Mucosa of descending colon (tissue), 3 donors: ENCODE measurements around the gene PCSK4. TPM values are rescaled to one million over a fixed set of nuclear protein-coding genes. Genes with fewer than 3 reads are reported as not detected.
"Not testable (repeated sequence)": the region's sequence is repeated elsewhere in the genome, so short reads cannot be mapped to it uniquely, and the experiment has no call there.

Experiments
- ATAC-seq: fragments of 200-7000 bp; cut with Tn5 transposase; one replicate; pipeline ENCODE4 v1.9.1; 2020; ENCODE audit warnings: mild to moderate bottlenecking, moderate library complexity
- DNase-seq, 3 donors: peaks; one replicate each; pipeline ENCODE4 v3.0.0-alpha.2; 2020
- H3K36me3 ChIP-seq: fragments of 200-600 bp; one replicate; pipeline ENCODE4 v1.8.0; 2021; ENCODE audit warnings: low read depth, mild to moderate bottlenecking
- H3K4me1 ChIP-seq: fragments of 200-600 bp; one replicate; pipeline ENCODE4 v1.8.0; 2021; ENCODE audit warnings: low read depth, mild to moderate bottlenecking
- H3K4me3 ChIP-seq: fragments of 200-600 bp; one replicate; pipeline ENCODE4 v1.8.0; 2021; ENCODE audit warnings: mild to moderate bottlenecking
- H3K9me3 ChIP-seq: fragments of 200-600 bp; one replicate; pipeline ENCODE4 v1.8.0; 2021; ENCODE audit warnings: mild to moderate bottlenecking
- CTCF ChIP-seq: fragments of 200-600 bp; IDR thresholded peaks from one replicate; pipeline ENCODE4 v1.8.0; 2022; ENCODE audit warnings: antibody characterized with exemption, mild to moderate bottlenecking
- intact Hi-C, 2 donors: fragments of 100-400 bp; cut with DNase I in 1 of 2; cut with micrococcal nuclease in 1 of 2; formaldehyde crosslinking; loops; one replicate each; pipeline versions ENCODE4 v1.11.0 to v1.11.1; 2022; cut with DNase I, micrococcal nuclease
- total RNA-seq, 3 donors: library from RNA; stranded (reverse); fragmentation: NEBNext Ultra II Directional in 2 of 3; extraction: Animal tissue kit (Norgen Biotek cat#: 25700) in 2 of 3; gene quantifications; one replicate each; pipeline versions ENCODE4 v1.2.1 to v1.2.4, GENCODE V29; 2021 to 2023
- donor health status: DM: no; HTN: no; CAD: no; lungs with moderate emphysema.
- donor health status: DM: no; HTN: no; CAD: no.
- donor health status: DM: no; HTN: yes; CAD: no.

The PCSK4 gene
- total RNA-seq, 3 donors from 2014 or later = 3.3 to 7.5 (median 4.9) TPM

GRCh38 chr19:1482361-1483130 lies 7.6 kb downstream of the PCSK4 start:
- no peak overlapping the region for H3K4me3 ChIP-seq
- no peak for TF ChIP-seq CTCF
- intact Hi-C loops = no loop called here
- DNase-seq = peak in 2 of 3 donors; percentile 25 to 46
- H3K9me3 ChIP-seq = no peaks in the 10 kb centered on the region
- H3K36me3 ChIP-seq = no peaks in the 10 kb centered on the region
- peaks cover 12% of the 10 kb centered on the region for H3K4me1 ChIP-seq
- ATAC-seq = no peak

- intact Hi-C loops = no loop called here
Measured at GRCh38 chr19:1481893-1482360, 8.2 kb downstream of the PCSK4 start.

DNA sequence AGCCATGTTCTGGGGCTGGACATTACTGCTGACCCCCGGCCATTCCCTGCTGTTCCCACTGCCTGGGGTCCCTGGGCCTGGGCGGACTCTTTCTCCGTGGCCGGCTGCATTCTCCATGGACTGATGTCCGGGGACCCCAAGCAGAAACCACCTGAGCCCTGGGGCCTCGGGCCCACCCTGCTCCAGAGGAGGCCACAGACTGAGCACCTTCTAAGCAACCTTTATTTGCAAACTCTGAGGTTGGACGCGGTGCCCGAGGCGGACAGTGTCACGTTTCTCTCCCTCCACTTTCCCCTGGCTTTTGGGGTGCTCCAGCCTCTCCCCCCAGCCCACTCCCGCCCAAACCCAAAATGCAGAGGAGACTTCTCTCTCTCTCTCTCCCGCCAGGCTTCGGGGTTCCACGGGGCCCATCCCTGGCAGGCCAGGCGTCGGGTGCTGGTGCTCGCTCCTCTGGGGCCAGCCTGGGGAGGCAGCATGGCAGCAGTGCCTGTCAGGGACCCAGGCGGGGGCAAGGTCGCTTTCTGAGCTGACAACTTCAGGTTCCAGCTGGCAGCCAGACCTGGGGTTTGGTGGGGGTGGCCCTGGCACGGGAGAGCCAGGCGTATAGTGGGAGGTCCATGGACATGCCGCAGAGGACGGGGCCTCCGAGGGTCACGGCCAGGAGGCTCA lies 8.8 kb downstream of the PCSK4 start:
- H3K4me1 ChIP-seq = peaks cover 13% of the 10 kb centered on the region
- H3K9me3 ChIP-seq = no peaks in the 10 kb centered on the region
- ATAC-seq (no peak), DNase-seq (peak in 1 of 3 donors; percentile 28)
- no peaks in the 10 kb centered on the region for H3K36me3 ChIP-seq
- no peak overlapping the region for H3K4me3 ChIP-seq
- intact Hi-C loops = no loop called here
- no peak for TF ChIP-seq CTCF

More at GRCh38 chr19:1481893-1482360, 8.2 kb downstream of the PCSK4 start:
- DNase-seq (peak in 2 of 3 donors; percentile 29 to 60), ATAC-seq (no peak)
- Histone ChIP-seq H3K4me1 (peaks cover 13% of the 10 kb centered on the region), H3K36me3 (no peaks in the 10 kb centered on the region), H3K4me3 (no peak overlapping the region), H3K9me3 (no peaks in the 10 kb centered on the region)
- TF ChIP-seq CTCF = no peak

DNA sequence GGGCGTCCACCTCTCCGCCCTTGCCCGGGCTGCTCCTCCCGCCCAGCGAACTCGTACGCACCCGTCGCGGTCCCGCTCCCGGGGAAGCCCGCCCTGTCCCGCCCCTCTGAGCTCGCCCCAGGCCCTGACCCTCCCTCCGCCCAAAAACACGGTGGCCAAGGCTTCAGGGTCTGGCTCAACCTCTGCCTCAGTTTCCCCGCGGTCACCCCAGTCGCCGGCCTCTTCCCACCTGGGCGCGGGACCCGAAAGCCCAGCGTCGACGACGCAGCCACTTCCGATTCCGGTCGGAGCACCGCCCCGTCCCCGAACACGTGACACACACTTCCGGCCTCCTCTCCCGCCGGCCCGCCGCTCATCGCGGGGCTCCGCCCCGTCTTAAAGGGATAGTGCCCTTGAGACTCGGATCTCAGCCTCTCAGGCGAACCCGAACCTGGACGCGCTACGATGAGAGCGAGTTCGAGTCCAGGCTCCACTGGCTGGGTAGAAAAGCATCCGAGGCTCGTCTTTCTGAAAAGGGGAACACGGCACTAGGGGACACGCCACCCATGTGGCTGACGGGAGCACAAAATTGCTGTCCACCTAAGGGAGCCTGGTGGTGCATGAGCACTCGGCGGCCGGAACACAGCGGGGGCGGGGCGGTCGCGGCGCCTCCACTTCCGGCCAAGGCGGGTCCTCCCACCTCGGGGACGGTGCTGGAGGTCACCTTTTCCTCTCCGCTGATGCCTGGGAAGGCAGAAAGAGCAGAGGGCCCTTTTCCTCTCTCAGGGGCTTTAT lies 11.0 kb downstream of the PCSK4 start, which contains the start of gene C19orf25:
Gene C19orf25, minus strand, starts transcription at position 282 of the 774 bp plus-strand sequence. CDS start 312 bp downstream, outside the sequence.
- TF ChIP-seq CTCF = no peak
- Histone ChIP-seq H3K36me3 (no peaks in the 10 kb centered on the region), H3K4me1 (peaks cover 13% of the 10 kb centered on the region), H3K9me3 (no peaks in the 10 kb centered on the region), H3K4me3 (peak within 1 kb of the TSS; percentile 97)
- DNase-seq (peak; percentile 96 to 97 (median 96)), ATAC-seq (peak; percentile 98)
- intact Hi-C loops = no loop called here

DNA sequence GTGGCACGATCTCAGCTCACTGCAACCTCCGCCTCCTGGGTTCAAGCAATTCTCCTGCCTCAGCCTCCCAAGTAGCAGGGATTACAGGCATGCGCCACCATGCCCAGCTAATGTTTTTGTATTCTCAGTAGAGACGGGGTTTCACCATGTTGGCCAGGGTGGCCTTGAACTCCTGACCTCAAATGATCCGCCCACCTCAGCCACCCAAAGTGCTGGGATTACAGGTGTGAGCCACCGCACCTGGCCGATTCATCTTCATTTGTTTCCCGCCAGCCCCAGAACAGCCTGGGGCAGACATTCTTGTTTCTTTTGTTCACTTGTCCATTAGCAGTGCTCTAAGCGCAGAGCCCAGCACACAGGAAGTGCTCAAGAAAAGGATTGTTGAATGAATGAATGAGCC lies 13.1 kb downstream of the PCSK4 start:
- peaks cover 13% of the 10 kb centered on the region for H3K4me1 ChIP-seq
- H3K36me3 ChIP-seq, intact Hi-C loops, H3K4me3 ChIP-seq, DNase-seq, H3K9me3 ChIP-seq, ATAC-seq: not testable (repeated sequence)
